Suprapubic skin (tissue), 4 donors: ENCODE results near the gene PYGB.

ENCODE experiments used
- CTCF ChIP-seq, 2 donors: fragments of 200-600 bp in 1 of 2; fragments of 450-650 bp in 1 of 2; sonication (generic) in 1 of 2; IDR thresholded peaks; one replicate each; pipeline ENCODE4 v1.5.1; 2016 to 2019; ENCODE audit warnings: antibody characterized with exemption in 2 of 2, mild to moderate bottlenecking in 1 of 2, moderate library complexity in 1 of 2
- POLR2A ChIP-seq, 2 donors: fragments of 450-650 bp; IDR thresholded peaks; one replicate each; pipeline ENCODE4 v1.6.1; 2017; ENCODE audit warnings: antibody characterized with exemption in 2 of 2, mild to moderate bottlenecking in 2 of 2, moderate library complexity in 2 of 2
- POLR2AphosphoS5 ChIP-seq, 3 donors: sonication (generic); formaldehyde crosslinking; IDR thresholded peaks; one replicate each; pipeline ENCODE4 v1.6.1; 2017; ENCODE audit warnings: antibody characterized with exemption in 3 of 3

- TF ChIP-seq POLR2AphosphoS5 (IDR thresholded peaks at IDR 0.05) (no peak), CTCF (IDR thresholded peaks at IDR 0.05) (no peak), POLR2A (IDR thresholded peaks at IDR 0.05) (no peak)
These were observed 94.1 kb downstream of the PYGB start for GRCh38 chr20:25341716-25342680.
